Measurements from ENCODE around the gene RALGPS2.

RALGPS2 gene

DNA sequence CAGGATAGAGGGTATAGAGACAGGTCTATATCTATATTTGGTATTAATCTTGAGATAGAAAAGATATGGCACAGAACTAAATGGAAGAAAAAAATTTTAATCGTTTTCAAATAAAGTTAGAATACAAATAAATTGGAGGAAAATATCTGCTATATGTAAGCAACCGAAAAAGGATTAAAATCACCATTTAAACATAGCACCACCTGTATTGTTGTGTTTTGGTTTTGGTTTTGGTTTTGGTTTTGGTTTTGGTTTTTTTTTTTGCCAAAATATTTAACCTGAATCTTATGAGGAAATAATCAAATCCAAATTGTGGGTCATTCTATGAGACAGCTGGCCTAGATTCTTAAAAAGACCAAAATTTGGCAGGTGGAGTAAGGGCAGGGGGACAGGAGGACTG lies 174.4 kb downstream of the RALGPS2 start:
- Histone ChIP-seq H3K9me3 (ENCODE audit: insufficient read depth, low read depth, low read length) (no peaks in the 10 kb centered on the region), H3K9ac (ENCODE audit: low read depth, low read length) (no peak overlapping the region), H3K27ac (ENCODE audit: low read length) (no peak overlapping the region), H3K4me3 (ENCODE audit: low read length) (no peak overlapping the region), H3K36me3 (ENCODE audit: insufficient read depth, low read depth, low read length) (peaks cover 10% of the 10 kb centered on the region), H3K27me3 (ENCODE audit: insufficient read depth, low read length) (no peaks in the 10 kb centered on the region), H3K4me1 (ENCODE audit: insufficient read depth, low read length) (no peaks in the 10 kb centered on the region)

DNA sequence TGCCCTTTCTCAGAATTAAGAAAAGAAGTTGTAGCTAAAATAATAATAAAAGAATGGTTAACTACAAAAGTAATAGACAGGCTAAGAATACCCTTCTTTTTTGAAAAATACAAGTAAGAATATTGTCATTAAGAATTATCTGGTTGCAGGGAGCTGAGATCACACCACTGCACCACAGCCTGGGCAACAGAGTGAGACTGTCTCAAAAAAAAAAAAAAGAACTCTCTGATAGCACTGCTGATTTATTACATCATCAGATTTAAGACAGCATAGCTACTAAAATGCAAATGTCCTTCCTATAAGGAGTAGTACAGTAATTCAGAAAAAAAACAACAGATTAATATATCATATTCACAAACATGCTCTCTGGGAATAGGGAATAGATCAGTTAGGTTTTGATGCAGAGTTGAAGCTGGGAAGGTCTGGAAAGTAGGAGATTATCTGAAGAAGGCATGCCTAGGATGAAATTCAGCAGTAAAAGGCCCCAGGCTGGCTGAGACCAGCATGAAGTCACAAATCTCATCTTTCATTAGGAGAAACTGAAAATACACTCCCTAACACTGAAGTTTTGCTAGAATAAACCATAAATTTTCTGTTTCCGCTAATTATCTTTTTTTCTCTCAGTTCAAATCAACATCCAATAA lies 176.6 kb downstream of the RALGPS2 start:
- Histone ChIP-seq H3K9ac (ENCODE audit: low read depth, low read length) (no peak overlapping the region), H3K27ac (ENCODE audit: low read length) (no peak overlapping the region), H3K9me3 (ENCODE audit: insufficient read depth, low read depth, low read length) (no peaks in the 10 kb centered on the region), H3K27me3 (ENCODE audit: insufficient read depth, low read length) (no peaks in the 10 kb centered on the region), H3K4me3 (ENCODE audit: low read length) (no peak overlapping the region), H3K4me1 (ENCODE audit: insufficient read depth, low read length) (no peaks in the 10 kb centered on the region), H3K36me3 (ENCODE audit: insufficient read depth, low read depth, low read length) (peaks cover under 1% of the 10 kb centered on the region; the same call in 1 of the 2 replicates)

DNA sequence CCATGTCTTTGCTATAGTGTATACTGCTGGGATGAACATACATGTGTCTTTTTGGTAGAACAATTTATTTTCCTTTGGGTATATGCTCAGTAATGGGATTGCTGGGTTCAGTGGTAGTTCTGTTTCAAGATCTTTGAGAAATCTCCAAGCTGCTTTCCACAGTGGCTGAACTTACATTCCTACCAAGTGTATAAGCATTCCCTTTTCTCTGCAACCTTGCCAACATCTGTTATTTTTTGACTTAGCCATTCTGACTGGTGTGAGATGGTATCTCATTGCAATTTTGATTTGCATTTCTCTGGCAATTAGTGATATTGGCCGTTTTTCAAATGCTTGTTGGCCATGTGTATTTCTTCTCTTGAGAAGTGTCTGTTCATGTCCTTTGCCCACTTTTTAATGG lies 183.3 kb downstream of the RALGPS2 start:
- Histone ChIP-seq H3K9me3 (ENCODE audit: insufficient read depth, low read depth, low read length) (no peaks in the 10 kb centered on the region), H3K9ac (ENCODE audit: low read depth, low read length) (no peak overlapping the region), H3K27me3 (ENCODE audit: insufficient read depth, low read length) (no peaks in the 10 kb centered on the region), H3K36me3 (ENCODE audit: insufficient read depth, low read depth, low read length) (peaks cover 12% of the 10 kb centered on the region), H3K4me1 (ENCODE audit: insufficient read depth, low read length) (no peaks in the 10 kb centered on the region), H3K4me3 (ENCODE audit: low read length) (no peak overlapping the region), H3K27ac (ENCODE audit: low read length) (no peak overlapping the region)

DNA sequence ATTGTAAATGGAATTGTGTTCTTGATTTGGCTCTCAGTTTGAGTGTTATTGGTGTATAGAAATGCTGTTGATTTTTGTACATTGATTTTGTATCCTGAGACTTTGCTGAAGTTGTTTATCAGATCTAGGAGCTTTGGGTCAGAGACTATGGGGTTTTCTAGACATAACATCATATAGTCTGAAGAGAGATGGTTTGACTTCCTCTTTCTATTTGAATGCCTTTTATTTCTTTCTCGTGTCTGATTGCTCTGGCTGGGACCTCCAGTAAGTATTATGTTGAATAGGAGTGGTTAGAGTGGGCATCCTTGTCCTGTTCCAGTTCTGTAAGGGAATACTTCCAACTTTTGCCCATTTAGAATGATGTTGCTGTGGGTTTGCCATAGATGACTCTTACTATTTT lies 185.0 kb downstream of the RALGPS2 start:
- Histone ChIP-seq H3K27ac (ENCODE audit: low read length) (no peak overlapping the region), H3K4me3 (ENCODE audit: low read length) (no peak overlapping the region), H3K4me1 (ENCODE audit: insufficient read depth, low read length) (no peaks in the 10 kb centered on the region), H3K9me3 (ENCODE audit: insufficient read depth, low read depth, low read length) (no peaks in the 10 kb centered on the region), H3K36me3 (ENCODE audit: insufficient read depth, low read depth, low read length) (peaks cover 12% of the 10 kb centered on the region; the same call in 1 of the 2 replicates), H3K9ac (ENCODE audit: low read depth, low read length) (no peak overlapping the region), H3K27me3 (ENCODE audit: insufficient read depth, low read length) (no peaks in the 10 kb centered on the region)

DNA sequence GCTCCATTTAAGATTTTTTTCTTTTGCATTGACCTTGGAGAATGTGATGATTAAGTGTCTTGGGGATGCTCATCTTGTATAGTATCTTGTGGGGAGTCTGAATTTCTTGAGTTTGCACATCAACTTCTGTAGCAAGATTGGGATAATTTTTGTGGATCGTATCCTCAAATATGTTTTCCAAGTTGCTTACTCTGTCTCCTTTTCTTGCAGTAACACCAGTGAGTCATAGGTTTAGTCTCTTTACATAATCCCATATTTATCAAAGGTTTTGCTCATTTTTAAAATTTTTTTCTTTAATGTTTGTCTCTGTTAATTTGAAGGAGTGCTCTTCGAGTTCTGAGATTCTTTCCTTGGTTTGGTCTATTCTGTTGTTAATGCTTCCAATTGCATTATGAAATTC lies 187.6 kb downstream of the RALGPS2 start:
- no peaks in the 10 kb centered on the region for H3K4me1 ChIP-seq (ENCODE audit: insufficient read depth, low read length)
- no peaks in the 10 kb centered on the region for H3K27me3 ChIP-seq (ENCODE audit: insufficient read depth, low read length)
- peaks cover 15% of the 10 kb centered on the region for H3K36me3 ChIP-seq (ENCODE audit: insufficient read depth, low read depth, low read length)
- no peak overlapping the region for H3K9ac ChIP-seq (ENCODE audit: low read depth, low read length)
- H3K27ac ChIP-seq (ENCODE audit: low read length) = no peak overlapping the region
- H3K9me3 ChIP-seq (ENCODE audit: insufficient read depth, low read depth, low read length) = no peaks in the 10 kb centered on the region
- no peak overlapping the region for H3K4me3 ChIP-seq (ENCODE audit: low read length)

DNA sequence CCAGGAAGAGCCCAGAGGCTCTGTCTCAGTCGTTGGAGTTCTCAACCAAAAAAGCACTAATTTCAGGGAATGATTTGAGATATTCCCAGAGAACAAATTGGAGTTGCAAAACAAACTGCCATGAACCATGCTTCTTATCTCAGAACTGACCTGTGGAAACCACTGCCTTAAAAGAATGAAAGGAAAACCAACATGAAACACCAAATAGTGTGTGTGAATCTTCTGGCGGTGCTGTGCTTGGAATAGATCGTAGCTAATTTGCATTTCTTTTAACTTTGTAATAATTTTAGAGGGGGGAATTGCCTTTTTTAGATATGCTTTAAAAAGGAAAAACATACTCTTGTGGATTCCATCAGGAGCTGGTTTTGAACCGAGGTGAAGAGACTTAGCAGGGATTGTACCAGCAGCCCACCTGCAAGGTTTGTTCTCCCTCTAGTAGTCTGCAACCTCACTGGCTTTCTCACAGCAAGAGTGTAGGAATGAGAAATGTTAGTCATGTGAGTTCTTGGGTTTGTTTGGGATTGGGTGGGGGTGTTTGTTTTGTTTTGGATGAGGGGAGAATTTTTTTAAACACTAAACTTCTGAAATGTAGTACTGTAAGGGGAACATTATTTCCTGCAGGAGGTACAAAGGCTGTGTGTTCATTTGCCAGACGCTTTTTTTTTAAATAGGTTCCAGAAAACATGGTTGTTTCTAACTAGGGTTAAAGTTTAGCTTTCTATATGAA lies 191.6 kb downstream of the RALGPS2 start:
- Histone ChIP-seq H3K36me3 (ENCODE audit: insufficient read depth, low read depth, low read length) (peaks cover 13% of the 10 kb centered on the region), H3K27ac (ENCODE audit: low read length) (no peak overlapping the region), H3K9me3 (ENCODE audit: insufficient read depth, low read depth, low read length) (no peaks in the 10 kb centered on the region), H3K4me3 (ENCODE audit: low read length) (no peak overlapping the region), H3K4me1 (ENCODE audit: insufficient read depth, low read length) (no peaks in the 10 kb centered on the region), H3K9ac (ENCODE audit: low read depth, low read length) (no peak overlapping the region), H3K27me3 (ENCODE audit: insufficient read depth, low read length) (no peaks in the 10 kb centered on the region)

DNA sequence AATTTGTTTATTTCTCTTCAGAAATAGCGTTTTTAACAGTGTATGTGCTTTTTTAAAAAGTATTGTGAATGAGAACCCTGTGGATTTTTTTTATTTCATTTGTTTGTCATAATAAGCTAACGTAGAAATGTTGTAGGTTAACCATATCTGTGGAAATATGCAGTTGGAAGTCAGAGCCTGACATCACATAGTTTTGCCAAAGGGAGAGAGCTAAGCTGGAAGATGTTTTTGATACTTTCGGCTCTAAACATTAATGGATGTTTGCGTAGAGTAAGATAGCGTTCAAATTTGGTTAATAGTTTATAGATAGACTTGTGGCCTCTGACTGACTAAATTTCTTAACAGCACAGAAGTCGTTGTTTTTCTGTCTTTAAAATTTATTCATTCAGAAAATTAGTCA lies 193.3 kb downstream of the RALGPS2 start:
- Histone ChIP-seq H3K9ac (ENCODE audit: low read depth, low read length) (no peak overlapping the region), H3K36me3 (ENCODE audit: insufficient read depth, low read depth, low read length) (peaks cover 13% of the 10 kb centered on the region), H3K27me3 (ENCODE audit: insufficient read depth, low read length) (no peaks in the 10 kb centered on the region), H3K27ac (ENCODE audit: low read length) (no peak overlapping the region), H3K9me3 (ENCODE audit: insufficient read depth, low read depth, low read length) (no peaks in the 10 kb centered on the region), H3K4me1 (ENCODE audit: insufficient read depth, low read length) (no peaks in the 10 kb centered on the region), H3K4me3 (ENCODE audit: low read length) (no peak overlapping the region)

DNA sequence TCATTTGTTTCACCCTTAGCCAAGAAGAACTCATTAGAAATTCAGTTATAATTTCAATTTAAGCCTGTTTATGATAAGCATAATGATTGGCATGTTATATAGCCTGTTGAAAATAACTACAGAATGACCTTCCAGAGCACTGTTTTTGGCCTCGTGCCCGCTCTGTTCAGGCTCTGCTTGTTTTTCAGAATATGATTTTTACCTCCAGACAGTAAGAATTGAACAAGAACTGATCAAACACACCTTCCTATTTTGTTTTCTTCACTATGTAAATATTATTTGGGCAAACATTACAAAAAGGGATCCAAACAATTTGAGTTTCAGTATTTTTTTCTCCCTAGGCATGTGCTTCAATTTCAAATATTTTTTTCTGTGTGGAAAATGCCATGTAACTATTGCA lies 193.9 kb downstream of the RALGPS2 start:
- H3K4me3 ChIP-seq (ENCODE audit: low read length) = no peak overlapping the region
- no peak overlapping the region for H3K27ac ChIP-seq (ENCODE audit: low read length)
- H3K36me3 ChIP-seq (ENCODE audit: insufficient read depth, low read depth, low read length) = peaks cover 13% of the 10 kb centered on the region
- H3K9me3 ChIP-seq (ENCODE audit: insufficient read depth, low read depth, low read length) = no peaks in the 10 kb centered on the region
- no peaks in the 10 kb centered on the region for H3K4me1 ChIP-seq (ENCODE audit: insufficient read depth, low read length)
- H3K27me3 ChIP-seq (ENCODE audit: insufficient read depth, low read length) = no peaks in the 10 kb centered on the region
- H3K9ac ChIP-seq (ENCODE audit: low read depth, low read length) = no peak overlapping the region

DNA sequence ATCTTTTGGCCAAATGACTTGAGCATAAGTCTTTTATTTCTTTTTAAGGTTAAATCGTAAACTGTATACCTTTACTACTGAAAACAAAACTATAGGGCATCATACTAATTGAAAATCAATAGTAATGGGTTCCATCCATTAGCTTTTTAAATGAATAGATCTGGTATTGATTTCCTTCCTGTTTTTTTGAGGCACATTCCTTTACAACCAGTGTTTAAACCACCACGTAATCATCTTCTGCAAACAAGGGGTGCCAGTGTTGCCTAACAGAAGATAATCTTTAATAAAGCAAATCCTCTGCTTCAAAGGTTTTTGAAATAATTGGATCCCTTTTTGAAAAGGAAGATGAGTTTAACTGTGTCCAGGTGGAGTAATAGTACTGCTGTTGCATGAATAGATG lies 194.5 kb downstream of the RALGPS2 start:
- H3K9ac ChIP-seq (ENCODE audit: low read depth, low read length) = no peak overlapping the region
- H3K4me3 ChIP-seq (ENCODE audit: low read length) = no peak overlapping the region
- no peaks in the 10 kb centered on the region for H3K9me3 ChIP-seq (ENCODE audit: insufficient read depth, low read depth, low read length)
- H3K27ac ChIP-seq (ENCODE audit: low read length) = no peak overlapping the region
- H3K36me3 ChIP-seq (ENCODE audit: insufficient read depth, low read depth, low read length) = peaks cover 13% of the 10 kb centered on the region
- H3K27me3 ChIP-seq (ENCODE audit: insufficient read depth, low read length) = no peaks in the 10 kb centered on the region
- no peaks in the 10 kb centered on the region for H3K4me1 ChIP-seq (ENCODE audit: insufficient read depth, low read length)

DNA sequence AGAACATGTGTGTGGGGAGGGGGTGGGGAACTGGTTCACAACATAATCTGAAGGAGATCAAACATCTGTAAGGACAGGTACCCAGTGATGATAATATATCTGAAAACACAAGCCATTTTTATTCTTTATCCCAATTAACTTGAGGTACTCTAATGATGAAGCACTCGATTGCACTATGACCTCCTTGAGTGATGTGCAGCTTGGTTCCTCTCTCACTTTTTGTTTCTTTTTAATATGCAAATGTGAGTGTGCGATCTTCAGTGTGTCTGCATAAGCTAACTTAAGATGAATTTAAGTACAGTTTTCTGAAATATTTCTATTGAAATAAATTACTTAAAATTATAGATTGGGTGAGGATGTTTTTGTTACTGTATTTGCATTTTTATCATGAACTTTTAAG lies 196.5 kb downstream of the RALGPS2 start:
- Histone ChIP-seq H3K4me3 (ENCODE audit: low read length) (no peak overlapping the region), H3K9ac (ENCODE audit: low read depth, low read length) (no peak overlapping the region), H3K4me1 (ENCODE audit: insufficient read depth, low read length) (no peaks in the 10 kb centered on the region), H3K36me3 (ENCODE audit: insufficient read depth, low read depth, low read length) (peaks cover 8% of the 10 kb centered on the region), H3K9me3 (ENCODE audit: insufficient read depth, low read depth, low read length) (no peaks in the 10 kb centered on the region), H3K27ac (ENCODE audit: low read length) (no peak overlapping the region), H3K27me3 (ENCODE audit: insufficient read depth, low read length) (no peaks in the 10 kb centered on the region)

DNA sequence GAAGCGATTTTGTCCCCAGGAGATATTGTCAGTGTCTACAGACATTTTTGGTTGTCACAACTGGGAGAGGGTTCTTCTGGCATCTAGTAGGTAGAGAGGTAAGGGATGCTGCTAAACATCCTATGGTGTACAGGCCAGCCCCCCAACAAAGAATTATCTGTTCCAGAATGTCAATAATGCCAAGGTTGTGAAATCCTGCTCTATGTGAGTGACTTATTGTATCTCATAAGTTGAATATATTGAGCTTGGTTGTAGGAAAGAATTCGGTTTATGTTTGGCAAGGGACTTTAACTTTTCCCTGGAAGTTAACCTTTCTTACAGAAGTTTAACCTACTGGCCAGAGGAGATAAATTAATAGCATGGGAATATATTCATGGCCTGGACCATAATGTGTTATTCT lies 198.5 kb downstream of the RALGPS2 start:
- no peak overlapping the region for H3K4me3 ChIP-seq (ENCODE audit: low read length)
- H3K4me1 ChIP-seq (ENCODE audit: insufficient read depth, low read length) = peaks cover 4% of the 10 kb centered on the region; the same call in 1 of the 2 replicates
- no peaks in the 10 kb centered on the region for H3K27me3 ChIP-seq (ENCODE audit: insufficient read depth, low read length)
- no peak overlapping the region for H3K9ac ChIP-seq (ENCODE audit: low read depth, low read length)
- no peaks in the 10 kb centered on the region for H3K9me3 ChIP-seq (ENCODE audit: insufficient read depth, low read depth, low read length)
- no peaks in the 10 kb centered on the region for H3K36me3 ChIP-seq (ENCODE audit: insufficient read depth, low read depth, low read length)
- no peak overlapping the region for H3K27ac ChIP-seq (ENCODE audit: low read length)

DNA sequence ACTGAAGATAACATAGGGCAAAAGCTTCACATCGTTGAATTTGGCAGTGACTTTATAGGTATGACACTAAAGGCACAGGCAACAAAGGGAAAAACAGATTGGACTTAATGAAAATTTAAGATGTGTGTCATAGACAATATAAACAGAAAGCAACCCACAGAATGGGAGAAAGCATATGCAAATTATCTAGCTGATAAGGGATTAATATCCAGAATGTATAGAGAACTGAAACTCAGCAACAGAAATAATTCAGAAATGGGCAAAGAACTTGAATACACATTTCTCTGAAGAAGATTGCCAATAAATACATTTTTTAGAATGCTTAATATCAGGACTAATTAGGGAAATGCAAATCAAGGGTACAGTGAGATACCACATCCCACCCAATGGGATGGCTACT lies 201.0 kb downstream of the RALGPS2 start:
- H3K9me3 ChIP-seq (ENCODE audit: insufficient read depth, low read depth, low read length) = no peaks in the 10 kb centered on the region
- H3K36me3 ChIP-seq (ENCODE audit: insufficient read depth, low read depth, low read length) = no peaks in the 10 kb centered on the region
- H3K4me1 ChIP-seq (ENCODE audit: insufficient read depth, low read length) = peaks cover 20% of the 10 kb centered on the region; the same call in 1 of the 2 replicates
- H3K27ac ChIP-seq (ENCODE audit: low read length) = no peak overlapping the region
- no peak overlapping the region for H3K9ac ChIP-seq (ENCODE audit: low read depth, low read length)
- H3K4me3 ChIP-seq (ENCODE audit: low read length) = no peak overlapping the region
- H3K27me3 ChIP-seq (ENCODE audit: insufficient read depth, low read length) = no peaks in the 10 kb centered on the region
